Right forelimb (tissue), 1 donor: ENCODE data around the gene ZNF565.
"Not testable (repeated sequence)": the region's sequence is repeated elsewhere in the genome, so short reads cannot be mapped to it uniquely, and the experiment has no call there.

Experiments
- DNase-seq: peaks from one replicate; pipeline ENCODE4 v3.0.0-alpha.2; 2018

The ZNF565 gene

DNA sequence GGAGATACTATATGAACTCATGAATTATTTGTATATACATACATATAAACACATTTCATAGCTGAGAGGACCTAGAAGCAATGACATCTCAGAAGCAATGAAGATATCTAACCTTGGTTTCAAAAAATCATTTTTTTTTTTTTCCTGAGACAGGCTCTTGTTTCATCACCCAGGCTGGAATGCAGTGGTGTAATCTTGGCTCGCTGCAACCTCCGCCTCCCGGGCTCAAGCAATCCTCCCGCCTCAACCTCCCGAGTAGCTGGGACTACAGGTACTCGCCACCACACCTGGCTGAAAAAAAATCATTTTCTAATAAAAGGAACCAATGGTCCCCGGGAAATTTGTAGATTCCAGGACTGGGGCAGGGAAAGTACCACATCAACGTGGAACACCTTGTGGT, 4.0 kb downstream of the ZNF565 start:
- DNase-seq, result no peak

DNA sequence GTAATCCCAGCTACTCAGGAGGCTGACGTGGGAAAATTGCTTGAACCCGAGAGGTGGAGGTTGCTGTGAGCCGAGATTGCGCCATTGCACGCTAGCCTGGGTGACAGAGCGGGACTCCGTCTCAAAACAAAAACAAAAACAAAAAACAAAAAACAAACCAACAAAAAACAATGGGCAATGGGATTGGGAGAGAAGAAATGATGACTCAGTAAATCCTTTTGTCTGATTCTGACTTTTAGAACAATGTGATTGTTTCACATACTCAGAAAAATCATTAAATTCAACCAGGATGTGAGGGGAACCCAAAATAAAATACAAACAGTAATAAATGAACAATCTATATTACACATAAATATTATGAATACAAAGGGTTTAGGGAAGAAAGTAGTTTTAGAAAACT, 5.1 kb downstream of the ZNF565 start:
- DNase-seq, result no peak

- no peak for DNase-seq
Observed at GRCh38 chr19:36207605-36208252, 6.7 kb downstream of the ZNF565 start.

DNA sequence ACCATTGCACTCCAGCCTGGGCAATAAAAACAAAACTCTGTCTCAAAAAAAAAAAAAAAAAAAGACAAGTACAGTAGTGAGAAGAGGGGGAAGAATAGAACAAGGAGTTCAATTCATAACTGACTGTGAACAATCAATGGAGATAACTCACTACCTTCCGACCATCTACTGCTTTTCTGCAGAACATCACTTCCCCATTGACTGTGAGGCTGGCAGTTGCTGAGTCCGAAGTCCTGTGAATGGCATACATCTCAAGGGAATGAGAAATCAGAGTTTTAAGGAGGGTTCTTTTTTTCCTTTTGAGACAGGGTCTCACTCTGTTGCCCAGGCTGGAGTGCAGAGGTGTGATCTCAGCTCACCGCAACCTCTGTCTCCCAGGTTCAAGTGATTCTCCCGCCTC, 11.2 kb downstream of the ZNF565 start:
- DNase-seq, result no peak

- DNase-seq, result no peak
Observed at GRCh38 chr19:36201684-36202083, 12.8 kb downstream of the ZNF565 start.

GRCh38 chr19:36198119-36198518, 16.3 kb downstream of the ZNF565 start:
- DNase-seq, result no peak

DNA sequence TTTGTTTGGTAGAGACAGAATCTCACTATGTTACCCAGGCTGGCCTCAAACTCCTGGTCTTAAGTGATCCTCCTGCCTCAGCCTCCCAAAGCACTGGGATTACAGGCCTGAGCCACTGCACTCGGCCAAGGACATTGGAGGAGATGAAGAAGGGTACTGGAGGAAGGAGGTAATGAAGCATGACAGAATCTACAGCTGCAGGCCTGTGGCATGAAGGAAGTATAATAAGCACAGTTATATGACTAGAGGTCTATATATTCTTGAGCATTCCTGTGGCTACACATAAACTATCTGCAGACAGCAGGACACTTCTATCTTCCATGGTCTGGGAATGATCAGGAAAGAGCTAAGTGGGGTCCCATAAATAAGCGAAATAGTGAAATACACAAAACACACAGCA, 18.2 kb downstream of the ZNF565 start:
- DNase-seq, result no peak

- DNase-seq, result not testable (repeated sequence)
Observed at GRCh38 chr19:36186722-36187121, 27.7 kb downstream of the ZNF565 start.

DNA sequence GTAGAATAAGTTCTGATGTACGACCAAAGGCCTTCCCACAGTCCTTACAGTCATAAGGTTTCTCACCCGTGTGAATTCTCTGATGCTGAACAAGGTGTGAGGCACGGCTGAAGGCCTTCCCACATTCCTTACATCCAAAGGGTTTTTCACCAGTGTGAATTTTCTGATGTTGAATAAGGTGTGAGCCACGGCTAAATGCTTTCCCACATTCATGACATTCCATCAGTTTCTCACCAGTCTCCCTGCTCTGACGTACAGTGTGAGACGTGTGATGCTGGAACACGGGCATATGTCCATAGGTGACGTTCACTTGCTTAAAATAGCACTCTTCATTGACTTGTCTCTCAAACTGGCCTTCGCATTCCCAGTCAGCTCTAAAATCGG, 31.2 kb downstream of the ZNF565 start:
- DNase-seq, result no peak

- no peak for DNase-seq
Observed at GRCh38 chr19:36182612-36183244, 31.7 kb downstream of the ZNF565 start.

- DNase-seq, result not testable (repeated sequence)
Observed at GRCh38 chr19:36179077-36179476, 35.4 kb downstream of the ZNF565 start.

- DNase-seq, result not testable (repeated sequence)
Observed at GRCh38 chr19:36173846-36174245, 40.6 kb downstream of the ZNF565 start.

DNA sequence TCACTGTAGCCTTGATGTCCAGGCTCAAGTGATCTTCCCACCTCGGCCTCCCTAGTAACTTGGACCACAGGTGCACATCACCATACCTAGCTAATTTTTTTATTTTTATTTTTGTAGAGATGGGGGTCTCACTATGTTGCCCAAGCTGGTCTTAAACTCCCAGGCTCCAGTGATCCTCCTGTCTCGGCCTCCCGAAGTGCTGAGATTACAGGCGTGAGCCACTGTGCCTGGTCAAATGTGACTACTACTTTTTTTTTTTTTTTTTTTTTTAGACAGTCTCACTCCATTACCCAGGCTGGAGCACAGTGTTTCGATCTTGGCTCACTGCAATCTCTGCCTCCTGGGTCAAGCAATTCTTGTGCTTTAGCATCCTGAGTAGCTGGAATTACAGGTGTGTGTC, 41.6 kb downstream of the ZNF565 start:
- no peak for DNase-seq

- peak; percentile 57 for DNase-seq
Observed at GRCh38 chr19:36169084-36169760, 45.2 kb downstream of the ZNF565 start.

DNA sequence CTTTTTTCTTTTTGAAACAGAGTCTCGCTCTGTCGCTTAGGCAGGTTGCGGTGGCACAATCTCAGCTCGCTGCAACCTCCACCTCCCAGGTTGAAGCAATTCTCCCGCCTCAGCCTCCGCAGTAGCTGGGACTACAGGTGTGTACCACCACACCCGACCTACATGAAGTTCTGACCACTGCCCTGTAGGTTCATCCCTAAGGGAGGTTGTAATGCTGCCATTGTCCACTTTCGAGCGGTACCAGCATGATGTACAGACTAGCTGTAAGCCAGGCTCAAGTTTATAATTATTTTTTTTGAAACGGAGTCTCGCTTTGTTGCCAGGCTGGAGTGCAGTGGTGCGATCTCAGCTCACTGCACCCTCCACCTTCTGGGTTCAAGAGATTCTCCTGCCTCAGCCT, 50.7 kb downstream of the ZNF565 start:
- no peak for DNase-seq

GRCh38 chr19:36160821-36161596, 53.5 kb downstream of the ZNF565 start:
- no peak for DNase-seq

- no peak for DNase-seq
Observed at GRCh38 chr19:36153126-36153525, 61.3 kb downstream of the ZNF565 start.

- peak; percentile 83 for DNase-seq
Observed at GRCh38 chr19:36152352-36153091, 61.9 kb downstream of the ZNF565 start, which contains the start of gene COX7A1. Gene COX7A1, minus strand, starts transcription at chr19:36152447. Its CDS starts 40 bp downstream, at chr19:36152407.

DNA sequence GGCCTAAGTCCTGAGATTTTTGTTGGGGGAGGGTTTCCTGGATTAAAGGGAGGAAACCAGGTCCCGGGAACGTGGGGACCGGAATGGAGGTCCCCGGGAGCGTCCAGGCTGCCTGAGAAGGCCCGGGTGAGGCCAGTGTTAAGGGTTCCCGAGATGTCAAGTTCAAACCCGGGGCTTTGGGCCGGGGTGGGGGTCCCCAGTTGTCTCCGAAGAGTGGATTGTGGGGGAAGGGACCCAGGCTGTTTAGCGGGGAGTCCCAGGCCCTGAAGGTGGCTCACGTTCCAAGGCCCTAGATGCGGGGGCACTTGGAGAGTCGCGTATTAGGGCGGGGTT, 62.5 kb downstream of the ZNF565 start:
- DNase-seq, result peak; percentile 59

DNA sequence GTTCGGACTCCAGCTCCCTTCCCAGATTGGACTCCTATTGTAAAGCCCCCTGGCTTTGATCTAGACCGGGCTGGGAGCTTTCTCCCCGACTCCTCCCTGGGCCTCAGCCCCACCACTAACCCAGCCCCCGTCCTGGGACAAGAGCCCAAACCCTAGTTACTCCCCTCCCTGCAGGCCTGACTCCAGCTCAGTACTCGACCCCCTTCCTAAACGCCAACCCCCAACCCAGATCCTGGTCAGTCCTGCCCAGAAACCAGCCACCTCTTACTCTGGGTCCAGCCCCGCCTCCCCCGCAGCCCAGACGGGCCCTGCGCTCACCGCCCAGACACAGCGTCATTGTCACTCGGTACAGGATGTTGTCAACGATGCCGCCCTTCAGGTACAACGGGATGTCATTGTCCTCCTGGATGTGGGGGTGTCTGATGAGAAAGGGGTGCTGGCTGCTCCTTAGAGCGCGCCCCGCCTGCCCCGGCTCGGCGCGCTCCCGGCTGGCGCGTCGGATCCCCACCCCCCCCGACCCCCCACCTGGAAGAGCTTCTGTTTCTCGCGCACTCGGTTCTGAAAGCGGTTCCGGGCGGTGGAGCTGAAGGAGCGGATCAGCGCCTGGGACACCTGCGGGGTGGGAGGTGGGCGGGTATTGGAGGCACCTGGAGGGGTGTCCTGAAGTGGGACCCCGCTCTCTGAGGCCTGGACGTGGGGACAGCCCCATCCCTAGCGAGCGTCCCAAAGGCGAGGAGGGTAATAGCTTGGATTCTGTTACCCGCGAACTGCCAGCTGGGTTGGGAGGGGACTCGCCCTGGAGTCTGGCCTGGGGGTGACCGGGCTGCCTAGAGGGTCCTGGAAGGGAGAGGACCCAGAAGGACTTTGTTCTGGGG, 63.1 kb downstream of the ZNF565 start:
- peak; percentile 80 for DNase-seq

DNA sequence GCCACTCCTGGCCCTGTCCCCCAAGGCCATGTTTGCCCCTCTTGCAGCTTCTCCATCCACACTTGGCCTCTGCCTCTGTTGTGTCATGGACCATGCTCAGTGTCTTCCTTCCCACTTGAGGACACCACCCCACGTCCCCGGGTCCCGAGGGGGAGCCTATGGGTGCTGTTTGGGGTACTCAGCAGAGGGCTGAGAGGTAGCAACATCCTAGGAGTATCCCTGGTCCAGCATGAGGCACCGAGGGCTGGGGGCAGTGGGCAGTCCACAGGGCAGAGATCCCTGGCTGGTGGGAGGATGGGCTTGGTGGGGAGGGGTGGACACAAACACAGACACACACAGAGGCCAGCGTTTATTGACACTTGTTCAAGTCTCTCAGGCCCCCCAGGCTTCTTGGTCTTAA, 63.9 kb downstream of the ZNF565 start:
- DNase-seq, result no peak
